ENCODE data around the gene PPY.

PPY gene

DNA sequence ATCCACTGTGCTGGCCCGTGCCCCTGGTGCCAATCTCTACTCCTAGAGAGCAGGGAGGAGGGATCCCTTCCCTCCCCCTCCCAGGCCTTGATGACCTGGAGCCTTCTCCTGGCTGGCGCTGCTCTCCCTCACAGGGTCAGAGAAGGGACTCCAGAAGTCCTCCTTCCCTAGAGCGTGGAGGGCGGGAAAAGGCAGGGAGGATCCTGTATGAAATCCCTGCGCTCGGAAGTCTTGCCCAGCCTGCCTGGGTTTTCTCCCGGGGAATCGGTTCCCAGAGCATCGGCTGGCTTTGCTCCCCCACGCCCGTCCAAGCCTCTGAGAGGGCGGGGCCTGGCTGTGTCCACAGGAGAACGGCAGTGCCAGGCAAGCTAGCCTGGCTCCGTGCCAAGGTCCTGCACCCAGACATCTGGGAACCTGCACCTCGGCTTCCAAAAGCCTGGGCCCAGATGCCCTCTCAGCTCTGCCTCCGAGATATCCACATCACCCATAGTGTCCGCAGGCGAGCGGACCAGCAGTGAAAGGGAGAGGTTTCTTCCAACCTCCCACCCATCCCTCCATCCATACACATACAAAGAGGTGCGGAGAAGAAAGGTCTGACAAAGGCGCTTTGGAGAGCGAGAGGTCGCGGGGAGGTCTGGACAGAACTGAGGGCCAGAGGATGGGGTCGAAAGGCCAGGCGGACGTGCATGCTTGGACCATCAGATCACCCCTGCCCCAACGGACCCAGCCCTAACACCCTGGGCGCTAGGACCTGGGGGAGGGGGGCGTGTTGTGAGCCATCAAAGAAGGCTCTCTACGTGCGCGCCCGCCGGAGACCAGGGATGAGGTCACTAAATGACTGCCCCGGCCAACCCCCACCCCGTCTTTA lies 36.1 kb downstream of the PPY start:
- TF ChIP-seq, protein P1, sequence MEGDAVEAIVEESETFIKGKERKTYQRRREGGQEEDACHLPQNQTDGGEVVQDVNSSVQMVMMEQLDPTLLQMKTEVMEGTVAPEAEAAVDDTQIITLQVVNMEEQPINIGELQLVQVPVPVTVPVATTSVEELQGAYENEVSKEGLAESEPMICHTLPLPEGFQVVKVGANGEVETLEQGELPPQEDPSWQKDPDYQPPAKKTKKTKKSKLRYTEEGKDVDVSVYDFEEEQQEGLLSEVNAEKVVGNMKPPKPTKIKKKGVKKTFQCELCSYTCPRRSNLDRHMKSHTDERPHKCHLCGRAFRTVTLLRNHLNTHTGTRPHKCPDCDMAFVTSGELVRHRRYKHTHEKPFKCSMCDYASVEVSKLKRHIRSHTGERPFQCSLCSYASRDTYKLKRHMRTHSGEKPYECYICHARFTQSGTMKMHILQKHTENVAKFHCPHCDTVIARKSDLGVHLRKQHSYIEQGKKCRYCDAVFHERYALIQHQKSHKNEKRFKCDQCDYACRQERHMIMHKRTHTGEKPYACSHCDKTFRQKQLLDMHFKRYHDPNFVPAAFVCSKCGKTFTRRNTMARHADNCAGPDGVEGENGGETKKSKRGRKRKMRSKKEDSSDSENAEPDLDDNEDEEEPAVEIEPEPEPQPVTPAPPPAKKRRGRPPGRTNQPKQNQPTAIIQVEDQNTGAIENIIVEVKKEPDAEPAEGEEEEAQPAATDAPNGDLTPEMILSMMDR (IDR thresholded peaks at IDR 0.05), result no peak

DNA sequence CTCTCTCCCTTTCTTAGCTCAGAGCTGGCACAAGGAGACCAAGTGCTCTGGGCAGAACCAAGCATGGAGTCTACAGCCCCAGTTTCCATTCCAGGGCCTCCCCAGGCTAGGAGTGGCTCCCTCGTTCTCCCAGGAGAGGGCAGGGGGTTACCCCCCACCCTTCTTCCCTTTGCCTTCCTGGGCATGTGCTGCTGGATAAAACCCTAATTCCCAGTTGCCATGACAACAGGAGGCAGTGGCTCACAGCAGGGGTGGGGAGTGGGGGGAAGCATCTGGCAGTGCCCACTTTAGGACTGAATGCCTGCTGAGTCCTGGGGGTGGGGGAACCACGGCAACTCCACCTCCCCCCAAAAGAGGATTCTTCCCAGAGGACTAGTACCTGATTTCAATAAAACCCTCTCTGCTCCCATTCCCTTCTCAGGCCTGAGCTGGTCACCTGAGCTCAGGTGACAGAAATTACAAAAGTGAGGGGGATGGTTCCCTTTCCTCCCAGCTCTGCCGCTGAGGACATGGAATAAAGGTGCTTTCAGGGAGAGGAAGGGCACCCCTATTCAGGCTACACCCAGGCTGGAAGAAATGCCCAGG lies 36.8 kb downstream of the PPY start:
- TF ChIP-seq, protein P1 (IDR thresholded peaks at IDR 0.05), result no peak

DNA sequence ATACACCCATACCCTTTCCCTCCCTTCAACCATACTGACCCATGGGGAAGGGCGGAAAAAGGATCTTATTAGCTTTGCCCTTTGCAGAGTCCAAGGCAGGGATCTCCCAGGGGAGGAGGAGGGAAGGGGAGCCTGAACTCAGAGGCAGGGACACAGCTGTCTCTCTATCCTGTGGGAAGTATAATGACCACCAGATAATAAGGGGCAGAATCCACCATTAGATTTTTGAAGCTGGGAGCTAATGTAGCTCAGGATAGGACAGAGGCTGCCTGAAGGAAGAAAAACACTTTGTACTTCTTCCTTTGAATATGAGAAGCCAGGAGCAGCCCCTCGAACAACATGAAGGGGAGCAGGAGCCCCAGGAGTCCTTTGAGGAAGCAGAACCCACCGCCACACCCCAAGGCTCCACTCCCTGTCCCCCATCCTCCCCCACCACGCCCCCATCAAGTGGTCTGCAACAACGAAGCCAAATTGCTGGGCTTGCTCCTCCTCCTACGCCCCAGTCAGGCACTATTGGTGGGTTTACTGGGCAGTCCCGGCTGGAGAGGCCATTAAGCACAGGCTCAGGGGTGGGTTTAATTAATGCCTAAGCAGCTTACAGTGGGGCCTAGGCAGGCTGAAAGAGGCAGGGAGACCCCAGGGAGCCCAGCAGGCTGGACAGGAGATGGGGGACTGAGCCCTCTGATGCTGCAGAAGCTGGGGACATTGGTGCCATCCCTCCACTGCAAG lies 40.3 kb downstream of the PPY start:
- TF ChIP-seq, protein P1 (IDR thresholded peaks at IDR 0.05), result no peak

DNA sequence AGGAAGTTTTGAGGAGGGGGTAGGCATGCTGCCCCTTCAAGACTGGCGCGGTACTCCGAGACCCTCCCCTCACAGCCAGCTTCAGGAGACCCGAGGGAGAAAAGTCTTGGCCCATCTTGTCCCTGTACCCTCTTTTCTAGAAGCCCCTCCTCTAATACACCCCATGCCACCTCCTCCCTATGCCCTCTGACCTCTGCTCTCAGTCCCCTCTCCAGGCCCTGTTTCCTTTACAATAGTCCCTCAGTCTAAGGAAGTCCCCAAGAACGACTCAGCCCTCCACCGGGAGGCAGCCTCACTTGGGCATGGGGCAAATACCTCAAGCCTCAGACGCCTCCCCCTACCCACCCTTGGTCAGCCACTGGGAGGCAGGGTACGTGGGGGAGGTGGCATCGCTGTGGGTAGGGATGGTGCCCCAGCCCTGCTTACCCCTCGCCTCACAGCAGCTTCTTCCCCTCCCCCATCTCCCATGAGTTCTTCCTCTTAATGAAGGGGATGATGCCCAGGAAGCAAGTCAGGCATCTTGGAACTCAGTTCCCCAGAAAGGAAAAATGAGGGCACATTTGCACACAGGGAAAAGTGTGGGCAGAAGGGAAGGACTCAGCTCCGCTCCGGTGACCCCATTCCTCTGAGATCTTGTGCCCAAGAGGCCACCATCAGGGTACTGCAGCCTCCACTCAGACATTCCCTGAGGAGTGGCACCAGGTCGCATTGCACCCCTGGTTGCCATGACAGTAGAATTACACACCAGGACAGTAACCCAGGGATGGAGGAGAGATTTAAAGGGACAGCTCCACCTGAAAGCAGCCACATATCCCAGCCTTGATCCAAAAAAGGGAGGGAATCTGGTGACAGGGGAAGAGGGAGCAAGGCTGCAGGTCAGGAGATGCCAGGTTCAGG lies 41.2 kb downstream of the PPY start:
- TF ChIP-seq, protein P1 (IDR thresholded peaks at IDR 0.05), result no peak

DNA sequence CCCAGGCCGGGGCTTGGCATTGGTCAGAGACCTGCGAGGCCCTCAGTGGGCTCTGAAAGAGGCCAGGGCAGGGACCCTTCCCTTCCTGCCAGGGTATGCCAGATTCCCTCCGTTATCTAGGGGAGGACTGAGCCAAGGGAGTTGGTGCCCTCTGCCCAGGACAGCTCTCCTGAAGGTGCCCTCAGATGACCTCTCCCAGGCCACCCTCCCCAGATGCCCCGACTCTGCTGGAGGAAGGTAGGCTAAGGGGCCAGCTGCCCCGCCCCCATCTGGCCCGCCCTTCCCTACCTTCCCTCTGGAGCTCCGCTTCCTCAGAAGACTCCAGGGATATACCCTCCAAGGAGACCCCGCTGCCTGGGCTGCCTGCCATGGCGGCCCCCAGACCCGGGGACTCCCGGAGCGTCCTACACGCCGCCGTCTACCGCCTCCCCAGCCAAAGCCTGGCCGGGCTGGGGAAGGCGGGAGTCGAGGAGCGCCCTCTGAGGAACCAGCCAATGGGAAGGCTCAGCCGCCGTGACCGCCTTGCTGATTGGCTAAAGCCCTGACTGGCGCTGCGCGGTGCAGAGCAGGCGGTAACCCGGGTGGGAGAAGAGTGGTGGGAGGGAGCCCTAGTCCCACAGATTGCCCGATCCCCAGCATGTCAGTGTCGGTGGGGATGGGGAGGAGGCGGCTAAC lies 42.0 kb downstream of the PPY start:
- TF ChIP-seq, protein P1 (IDR thresholded peaks at IDR 0.05), result no peak

DNA sequence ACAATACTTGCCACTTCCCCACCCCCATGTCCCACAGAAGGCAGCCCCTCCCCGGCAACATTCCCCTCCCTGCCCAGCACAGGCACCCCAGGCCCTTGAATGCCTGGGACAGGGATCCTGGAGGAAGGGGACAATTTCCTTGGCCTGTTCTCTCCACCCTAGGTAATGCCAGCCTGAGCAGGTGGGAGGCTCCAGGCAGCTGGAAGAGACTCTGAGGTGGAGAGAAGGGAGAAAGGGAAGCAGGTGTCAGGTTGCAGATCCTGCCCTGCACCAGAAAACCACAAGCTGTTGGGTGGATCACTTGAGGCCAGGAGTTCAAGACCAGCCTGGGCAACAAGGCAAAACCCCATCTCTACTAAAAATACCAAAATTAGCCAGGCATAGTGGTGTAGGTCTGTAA lies 43.8 kb downstream of the PPY start:
- TF ChIP-seq, protein P1 (IDR thresholded peaks at IDR 0.05), result no peak
